ENCODE results near the gene KRTAP17-1.
"Not testable (repeated sequence)": the region's sequence is repeated elsewhere in the genome, so short reads cannot be mapped to it uniquely, and the experiment has no call there.

Gene KRTAP17-1, protein sequence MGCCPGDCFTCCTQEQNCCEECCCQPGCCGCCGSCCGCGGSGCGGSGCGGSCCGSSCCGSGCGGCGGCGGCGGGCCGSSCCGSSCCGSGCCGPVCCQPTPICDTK

DNA sequence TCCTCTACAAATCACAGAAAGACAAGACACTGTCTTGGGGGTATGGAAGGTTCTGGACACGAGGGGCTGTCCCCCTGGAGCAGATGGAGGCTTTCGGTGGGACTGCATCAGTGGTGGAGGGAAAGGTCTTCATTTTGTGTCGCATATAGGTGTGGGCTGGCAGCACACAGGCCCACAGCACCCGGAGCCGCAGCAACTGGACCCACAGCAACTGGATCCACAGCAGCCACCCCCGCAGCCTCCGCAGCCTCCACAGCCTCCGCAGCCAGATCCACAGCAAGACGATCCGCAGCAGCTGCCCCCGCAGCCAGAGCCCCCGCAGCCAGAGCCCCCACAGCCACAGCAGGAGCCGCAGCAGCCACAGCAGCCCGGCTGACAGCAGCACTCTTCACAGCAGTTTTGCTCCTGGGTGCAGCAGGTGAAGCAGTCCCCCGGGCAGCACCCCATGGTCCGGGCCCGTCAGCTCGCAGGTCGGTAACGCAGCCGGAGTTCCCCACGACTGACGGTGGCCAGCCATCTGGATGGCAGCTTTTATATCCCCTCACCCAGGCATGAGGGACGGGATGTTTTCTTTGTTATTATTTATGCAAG lies at the start of gene KRTAP17-1:
KRTAP17-1 (minus strand) TSS at position 507 of the 591 bp plus-strand sequence; CDS start at position 447, 60 bp downstream.
- DNase-seq, result no peak

GRCh38 chr17:41363881-41364280 lies 48.4 kb upstream of the KRTAP17-1 start:
- DNase-seq, result no peak

- DNase-seq, result peak; percentile 99
These were observed 44.9 kb upstream of the KRTAP17-1 start for GRCh38 chr17:41360296-41360995.

DNA sequence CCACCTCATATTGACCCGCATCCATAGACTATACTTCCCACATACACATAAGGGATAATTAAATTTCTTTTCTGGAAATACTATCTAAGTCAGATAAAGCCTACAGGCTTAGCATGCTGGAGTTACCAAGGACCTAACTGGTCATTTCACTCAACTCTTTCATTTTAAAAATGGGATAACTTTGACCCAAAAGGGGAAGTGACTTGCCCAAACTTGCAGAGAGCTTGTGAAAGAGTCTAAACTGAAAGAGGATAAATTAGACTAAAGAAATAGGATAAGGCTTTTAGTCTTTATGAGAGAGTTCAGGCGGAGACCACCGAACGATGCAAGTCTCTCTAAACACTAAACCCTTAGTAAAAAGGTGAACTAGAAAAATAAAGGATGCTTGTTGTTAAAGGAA lies 39.0 kb upstream of the KRTAP17-1 start:
- no peak for DNase-seq

DNA sequence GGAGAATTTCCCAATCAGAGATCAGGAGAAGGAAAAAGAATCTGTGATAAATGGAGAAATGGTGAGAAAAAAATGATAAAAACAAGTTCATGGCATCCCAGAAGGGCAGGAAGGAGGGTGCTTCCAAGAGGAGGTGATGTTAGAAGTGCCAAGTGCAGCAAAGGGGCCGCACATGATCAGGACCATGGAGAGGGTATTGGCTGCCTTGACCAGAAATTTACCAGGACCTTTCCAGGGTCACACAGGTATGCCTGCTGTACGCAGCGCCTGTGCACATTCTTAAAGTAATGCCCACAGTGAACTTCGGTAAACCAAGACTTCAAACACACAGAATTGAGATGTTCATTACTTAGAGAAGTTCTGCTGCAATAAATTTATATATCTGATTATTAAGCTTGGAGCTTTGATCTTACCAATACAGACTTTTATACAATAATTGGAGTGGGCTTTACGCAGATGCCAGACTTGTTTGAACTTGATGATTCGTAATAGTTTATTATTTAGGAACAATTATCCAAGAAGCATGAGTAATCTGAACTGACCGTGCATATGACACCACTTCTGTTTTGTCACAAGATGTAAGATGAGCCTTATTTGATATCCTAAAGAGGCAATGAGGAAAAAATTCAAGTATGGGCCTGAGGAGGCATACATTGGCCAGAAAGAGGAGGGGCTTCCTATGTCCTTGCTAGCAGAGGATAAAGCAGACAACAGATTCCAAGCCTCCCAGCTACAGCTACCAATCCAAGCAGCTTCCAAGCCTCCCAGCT lies 37.3 kb upstream of the KRTAP17-1 start:
- no peak for DNase-seq

GRCh38 chr17:41351177-41351576 lies 35.7 kb upstream of the KRTAP17-1 start:
- no peak for DNase-seq

GRCh38 chr17:41350381-41350878 lies 34.9 kb upstream of the KRTAP17-1 start, which contains the start of gene KRT33A:
KRT33A (minus strand) TSS chr17:41350828; CDS start chr17:41350767, 61 bp downstream.
- not testable (repeated sequence) for DNase-seq

- peak; percentile 24 for DNase-seq
These were observed 32.6 kb upstream of the KRTAP17-1 start for GRCh38 chr17:41347869-41348760.

DNA sequence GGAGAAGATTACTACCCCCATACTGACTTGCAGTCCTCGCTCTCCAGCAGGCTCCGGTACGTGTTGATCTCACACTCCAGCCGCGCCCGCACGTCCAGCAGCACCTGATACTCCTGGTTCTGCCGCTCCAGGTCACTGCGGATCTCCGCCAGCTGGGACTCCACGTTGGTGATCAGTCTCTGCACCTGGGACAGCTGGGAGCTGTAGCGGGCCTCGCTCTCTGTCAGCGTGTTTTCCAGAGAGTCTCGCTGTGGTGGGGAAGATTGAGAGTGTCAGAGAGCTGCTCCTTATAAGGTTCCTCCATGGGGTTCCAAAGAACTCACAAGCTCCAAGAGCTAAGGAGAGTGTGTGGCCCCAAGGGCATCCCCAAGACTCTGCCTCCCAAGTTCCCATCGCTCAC lies 30.9 kb upstream of the KRTAP17-1 start:
- not testable (repeated sequence) for DNase-seq

GRCh38 chr17:41345992-41346391 lies 30.5 kb upstream of the KRTAP17-1 start:
- DNase-seq, result no peak

GRCh38 chr17:41343029-41343428 lies 27.5 kb upstream of the KRTAP17-1 start:
- no peak for DNase-seq

DNA sequence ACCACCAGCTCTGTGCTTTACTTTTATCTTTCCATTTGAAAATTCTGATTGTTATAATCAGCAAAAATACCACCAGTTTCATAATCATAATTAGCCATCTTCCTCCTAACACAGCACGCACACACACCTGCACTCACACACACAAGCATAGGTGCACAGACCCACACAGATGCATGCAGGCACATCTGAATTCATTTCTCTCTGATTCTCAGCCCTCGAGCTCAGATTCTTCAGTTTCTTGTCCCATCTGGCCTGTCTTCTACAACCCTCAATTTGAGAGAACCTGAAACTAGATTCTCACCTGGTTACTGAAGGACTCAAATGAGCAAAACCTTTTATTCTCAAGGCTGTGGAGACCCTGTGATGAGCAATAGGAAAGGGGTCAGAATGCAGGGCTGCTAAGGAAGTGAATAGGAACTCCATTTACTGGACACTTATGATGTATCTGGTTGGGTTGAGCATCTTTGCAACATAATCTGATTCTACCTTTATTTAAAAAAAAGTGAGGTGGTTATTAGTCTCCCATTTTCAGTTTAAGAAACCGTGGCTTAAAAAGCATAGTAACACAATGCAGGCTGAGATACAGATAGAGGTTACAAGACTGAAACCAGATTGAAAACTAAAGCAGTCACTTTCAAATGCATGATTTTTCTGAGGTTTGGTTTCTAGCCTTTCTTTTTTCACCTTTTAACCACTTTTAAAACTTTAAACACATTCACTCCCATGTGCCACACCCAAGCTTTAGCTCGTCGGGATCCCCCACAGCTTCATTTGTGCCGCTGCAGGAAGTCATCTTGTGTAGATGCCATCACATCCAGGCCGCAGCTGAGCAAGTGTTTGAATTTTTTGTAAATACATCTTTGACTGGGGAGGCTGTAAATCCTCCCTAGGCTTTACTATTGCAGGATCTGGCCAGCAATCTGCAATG lies 25.7 kb upstream of the KRTAP17-1 start:
- no peak for DNase-seq

DNA sequence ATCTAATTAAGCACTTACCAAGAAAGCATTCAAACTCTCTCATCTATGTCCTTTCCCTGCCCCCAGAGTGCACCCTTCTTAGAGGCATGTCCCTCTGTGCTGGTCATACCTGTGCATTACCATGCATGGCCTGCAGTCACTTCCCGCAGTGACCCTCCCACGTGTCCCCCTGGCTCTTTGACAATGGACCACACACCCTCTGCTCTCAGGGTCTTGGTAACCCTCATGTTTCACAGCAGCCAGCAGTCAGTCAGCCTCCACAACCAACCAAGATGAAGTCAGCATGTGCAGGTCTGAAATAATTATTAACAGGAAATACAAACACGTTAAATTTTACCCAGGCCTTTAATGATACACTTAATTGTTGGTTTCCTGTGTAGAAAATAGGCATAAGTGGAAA lies 25.0 kb upstream of the KRTAP17-1 start:
- no peak for DNase-seq

DNA sequence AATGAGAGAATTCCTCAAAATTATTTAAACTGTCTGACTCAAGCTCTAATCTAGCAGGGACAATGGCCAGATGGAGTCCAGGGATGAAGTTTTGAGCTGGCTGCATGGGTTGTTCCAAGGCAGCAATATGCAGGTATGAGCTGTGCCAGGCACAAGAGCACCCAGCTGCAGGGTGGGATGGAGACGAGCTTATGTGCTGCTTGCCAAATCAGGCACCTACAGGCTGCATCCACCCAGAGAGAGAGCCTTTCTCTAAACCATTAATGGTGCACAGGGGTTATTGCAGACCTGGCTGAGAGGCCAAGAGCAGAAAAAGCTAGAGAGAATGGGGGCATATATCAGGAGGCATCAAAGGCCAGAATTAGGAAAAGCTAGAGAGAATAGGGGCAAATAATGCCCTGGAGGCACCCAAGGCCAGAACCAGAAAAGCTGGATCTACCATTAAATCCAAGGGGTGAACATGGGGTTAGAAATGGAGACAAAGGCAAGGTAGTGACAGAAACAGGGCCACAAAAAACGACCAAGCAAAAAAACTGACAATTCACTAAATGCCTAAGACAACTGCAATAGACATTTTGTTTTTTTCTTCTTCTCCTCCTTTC lies 24.2 kb upstream of the KRTAP17-1 start:
- no peak for DNase-seq

GRCh38 chr17:41338961-41339485 lies 23.5 kb upstream of the KRTAP17-1 start:
- no peak for DNase-seq

DNA sequence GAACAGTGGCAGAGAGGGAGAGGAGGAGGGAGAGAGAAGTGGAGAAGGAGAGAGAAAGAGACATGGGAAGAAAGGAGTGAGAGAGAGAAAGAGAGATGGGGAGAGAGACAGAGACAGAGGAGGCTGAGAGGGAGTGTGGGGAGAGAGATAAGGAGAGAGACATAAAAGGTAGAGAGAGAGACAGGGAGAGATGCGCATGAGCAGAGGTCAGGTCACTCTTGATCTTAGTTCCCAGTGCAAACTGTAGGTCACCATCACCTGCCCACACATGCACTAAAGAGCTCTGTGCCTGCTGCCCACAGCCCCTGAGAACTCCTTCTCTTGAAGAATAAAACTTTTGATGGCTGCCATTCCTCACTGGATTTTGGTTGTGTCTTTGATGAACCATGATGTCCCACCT lies 20.2 kb upstream of the KRTAP17-1 start:
- no peak for DNase-seq

DNA sequence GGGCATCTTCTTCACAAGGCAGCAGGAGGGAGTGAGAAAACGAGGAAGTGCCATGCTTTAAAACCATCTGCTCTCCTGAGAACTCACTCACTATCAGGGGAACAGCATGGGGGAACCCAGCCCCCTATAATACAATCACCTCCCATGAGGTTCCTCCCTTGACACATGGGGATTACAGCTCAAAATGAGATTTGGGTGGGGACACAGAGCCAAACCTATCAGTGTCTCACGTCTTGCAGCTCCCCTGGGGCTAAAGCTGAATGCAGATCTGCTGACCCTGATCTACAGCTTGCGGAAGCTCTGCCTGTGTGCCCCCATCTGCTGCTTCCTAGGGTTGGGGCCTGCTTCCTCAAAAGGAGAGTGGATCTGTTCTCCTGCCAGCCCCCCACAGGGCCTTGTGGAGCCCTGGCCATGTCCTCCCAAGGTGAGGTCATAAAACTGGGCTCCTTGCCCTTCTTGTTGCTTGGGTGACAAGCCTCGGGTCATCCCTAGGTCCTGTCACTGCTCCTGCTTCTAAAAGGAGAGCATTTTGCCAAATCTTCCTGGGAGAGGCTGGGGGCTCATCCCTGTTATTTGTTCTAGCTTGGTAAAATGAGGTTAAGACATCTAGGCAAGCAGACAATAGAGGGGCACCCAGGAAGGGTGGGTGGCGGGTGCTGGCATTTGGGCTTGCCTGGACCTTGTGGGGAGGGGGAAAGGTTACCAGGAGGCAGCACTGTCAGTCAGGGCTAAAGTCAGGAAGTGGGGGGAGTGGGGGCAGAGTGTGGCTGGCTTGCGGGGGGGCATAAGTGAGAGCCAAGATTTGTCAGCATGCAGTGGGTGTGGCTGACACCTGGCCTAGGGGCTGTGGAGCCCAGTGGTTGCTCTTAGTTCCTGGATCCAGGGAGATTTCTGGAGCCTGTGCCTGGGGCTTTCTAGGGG lies 19.1 kb upstream of the KRTAP17-1 start:
- DNase-seq, result no peak

- no peak for DNase-seq
These were observed 18.3 kb upstream of the KRTAP17-1 start for GRCh38 chr17:41333836-41334235.

GRCh38 chr17:41333098-41333497 lies 17.6 kb upstream of the KRTAP17-1 start:
- no peak for DNase-seq
